Bone marrow (tissue), 2 donors: Measurements from ENCODE around the gene HMCN1.

Experiments used
- DNase-seq, 2 donors: peaks; one replicate each; lab custom pipeline; 2025; lab: John Stamatoyannopoulos, UW

HMCN1 gene

GRCh38 chr1:185733818-185734735 lies at the start of gene HMCN1:
Gene HMCN1, plus strand, starts transcription at chr1:185734391. Its CDS starts 389 bp downstream, at chr1:185734780.
- peak in 1 of 2 donors; percentile 8 for DNase-seq

- DNase-seq = no peak
These were observed 47.1 kb upstream of the HMCN1 start for GRCh38 chr1:185686821-185687778.

- no peak for DNase-seq
These were observed 43.7 kb upstream of the HMCN1 start for GRCh38 chr1:185690527-185690926.

GRCh38 chr1:185693654-185694053 lies 40.5 kb upstream of the HMCN1 start:
- DNase-seq = no peak

GRCh38 chr1:185694081-185694480 lies 40.1 kb upstream of the HMCN1 start:
- DNase-seq = peak in 1 of 2 donors; percentile 57

- DNase-seq = no peak
These were observed 38.9 kb upstream of the HMCN1 start for GRCh38 chr1:185695299-185695698.

- no peak for DNase-seq
These were observed 37.6 kb upstream of the HMCN1 start for GRCh38 chr1:185696422-185697150.

- no peak for DNase-seq
These were observed 34.3 kb upstream of the HMCN1 start for GRCh38 chr1:185699874-185700273.

- DNase-seq = no peak
These were observed 32.5 kb upstream of the HMCN1 start for GRCh38 chr1:185701650-185702049.

GRCh38 chr1:185704181-185704580 lies 30.0 kb upstream of the HMCN1 start:
- no peak for DNase-seq

- DNase-seq = no peak
These were observed 18.1 kb upstream of the HMCN1 start for GRCh38 chr1:185716095-185716494.

- no peak for DNase-seq
These were observed 15.2 kb upstream of the HMCN1 start for GRCh38 chr1:185719021-185719420.

- DNase-seq = no peak
These were observed 13.4 kb upstream of the HMCN1 start for GRCh38 chr1:185720633-185721272.

GRCh38 chr1:185721553-185721952 lies 12.6 kb upstream of the HMCN1 start:
- DNase-seq = no peak

- no peak for DNase-seq
These were observed 12.1 kb upstream of the HMCN1 start for GRCh38 chr1:185722098-185722497.

GRCh38 chr1:185727726-185728125 lies 6.5 kb upstream of the HMCN1 start:
- DNase-seq = no peak

- DNase-seq = no peak
These were observed 2.7 kb upstream of the HMCN1 start for GRCh38 chr1:185731446-185731845.

- no peak for DNase-seq
These were observed 1.2 kb upstream of the HMCN1 start for GRCh38 chr1:185732951-185733350.

- DNase-seq = no peak
These were observed 924 bp downstream of the HMCN1 start for GRCh38 chr1:185734929-185735700.

GRCh38 chr1:185735701-185736064 lies 1.5 kb downstream of the HMCN1 start:
- no peak for DNase-seq

GRCh38 chr1:185739967-185740366 lies 5.8 kb downstream of the HMCN1 start:
- no peak for DNase-seq
